H1 (cell line): ENCODE data around the gene PSG3. TPM values are rescaled to one million over a fixed set of nuclear protein-coding genes. Genes with fewer than 3 reads are reported as not detected.
"Not testable (repeated sequence)": the region's sequence is repeated elsewhere in the genome, so short reads cannot be mapped to it uniquely, and the experiment has no call there.

Source experiments
- CTCF ChIA-PET: fragments of 300-600 bp; sonication (Branson Sonifier 250); formaldehyde crosslinking; loops from one replicate; lab custom pipeline; 2021; ENCODE audit not compliant: partially characterized antibody; lab: Charles Lee
- POLR2A ChIA-PET: fragments of 300-600 bp; sonication (Branson Sonifier 250); formaldehyde crosslinking; loops from one replicate; lab custom pipeline; 2021; ENCODE audit warnings: inconsistent platforms; ENCODE audit not compliant: partially characterized antibody; lab: Charles Lee
- DNase-seq, 2 experiments: peaks; one replicate each; pipeline versions ENCODE4 v3.0.0 to v3.0.0-alpha.2; 2010 to 2022; ENCODE audit warnings: low spot score in 2 of 2, low read depth in 1 of 2, mixed read lengths in 1 of 2
- FAIRE-seq: peaks from 2 replicates; lab custom pipeline; 2011; peaks lifted over from hg19 to GRCh38; lab: Jason Lieb, UNC
- H2AFZ ChIP-seq: 2 replicates; pipeline ENCODE4 v1.8.1; 2012; ENCODE audit warnings: low read length, inconsistent platforms
- H2AK5ac ChIP-seq: 2 replicates; pipeline ENCODE4 v1.6.1; 2013; ENCODE audit warnings: low read depth, low read length
- H2BK120ac ChIP-seq: replicated peaks from 2 replicates; pipeline ENCODE3; 2013; ENCODE audit warnings: low read depth, low read length, inconsistent platforms
- H2BK12ac ChIP-seq: 2 replicates; pipeline ENCODE4 v1.6.1; 2013; ENCODE audit warnings: low read depth, low read length
- H2BK15ac ChIP-seq: 2 replicates; pipeline ENCODE4 v1.6.1; 2013; ENCODE audit warnings: low read length
- H2BK20ac ChIP-seq: 2 replicates; pipeline ENCODE4 v1.6.1; 2013; ENCODE audit warnings: low read length
- H2BK5ac ChIP-seq: 2 replicates; pipeline ENCODE4 v1.6.1; 2013; ENCODE audit warnings: low read depth, low read length
- H3K14ac ChIP-seq: 2 replicates; pipeline ENCODE4 v1.6.1; 2013; ENCODE audit warnings: inconsistent platforms; ENCODE audit not compliant: insufficient read length
- H3K18ac ChIP-seq: 2 replicates; pipeline ENCODE4 v1.6.1; 2013; ENCODE audit warnings: low read length; ENCODE audit errors: extremely low read depth
- H3K23ac ChIP-seq: 2 replicates; pipeline ENCODE4 v1.6.1; 2013; ENCODE audit warnings: inconsistent platforms; ENCODE audit not compliant: insufficient read length
- H3K23me2 ChIP-seq: 2 replicates; pipeline ENCODE4 v1.6.1; 2013; ENCODE audit warnings: low read depth, low read length
- H3K27ac ChIP-seq: 2 replicates; pipeline ENCODE4 v1.6.1; 2011; ENCODE audit warnings: low read depth, low read length, inconsistent platforms
- H3K27me3 ChIP-seq, 4 experiments: replicated peaks in 1 of 4; 1 replicate in 1 of 4; 2 replicates in 3 of 4; pipeline versions ENCODE4 v1.6.1 to v1.8.1; 2011 to 2013; ENCODE audit warnings: low read length in 3 of 4, mild to moderate bottlenecking in 3 of 4, inconsistent platforms in 2 of 4, mixed read lengths in 2 of 4, moderate library complexity in 1 of 4; ENCODE audit not compliant: control insufficient read depth in 3 of 4, insufficient read depth in 3 of 4; ENCODE audit errors: extremely low read depth in 1 of 4
- H3K36me3 ChIP-seq, 4 experiments: 2 replicates each; pipeline versions ENCODE4 v1.6.1 to v1.8.1; 2011 to 2013; ENCODE audit warnings: mild to moderate bottlenecking in 4 of 4, low read length in 3 of 4, moderate library complexity in 2 of 4, control low read depth in 1 of 4, inconsistent platforms in 1 of 4; ENCODE audit not compliant: insufficient read depth in 4 of 4, control insufficient read depth in 2 of 4
- H3K4ac ChIP-seq: replicated peaks from 2 replicates; pipeline ENCODE3; 2013; ENCODE audit warnings: low read length, low read depth, mixed read lengths, inconsistent platforms; ENCODE audit not compliant: insufficient read length
- H3K4me1 ChIP-seq, 4 experiments: replicated peaks in 1 of 4; 1 replicate in 1 of 4; 2 replicates in 3 of 4; pipeline versions ENCODE4 v1.6.1 to v1.8.1; 2011 to 2013; ENCODE audit warnings: low read length in 3 of 4, inconsistent platforms in 2 of 4, mixed read lengths in 1 of 4; ENCODE audit not compliant: insufficient read depth in 4 of 4, control insufficient read depth in 3 of 4
- H3K4me2 ChIP-seq, 2 experiments: 2 replicates each; pipeline versions ENCODE4 v1.6.1 to v1.8.1; 2011 to 2013; ENCODE audit warnings: low read depth in 2 of 2, low read length in 2 of 2, control low read depth in 1 of 2, inconsistent platforms in 1 of 2, mild to moderate bottlenecking in 1 of 2; ENCODE audit not compliant: insufficient read depth in 1 of 2
- H3K4me3 ChIP-seq, 4 experiments: fragments of 200-600, 300-600 bp in 1 of 4; sonication (generic), shearing (Covaris generic), sonication (Bioruptor Twin) in 1 of 4; 2 replicates each; pipeline versions ENCODE4 v1.5.1 to v1.8.1; 2011 to 2016; ENCODE audit warnings: low read length in 4 of 4, low read depth in 3 of 4, control low read depth in 2 of 4, inconsistent platforms in 2 of 4, mild to moderate bottlenecking in 2 of 4, mixed read lengths in 1 of 4, moderate library complexity in 1 of 4; ENCODE audit not compliant: insufficient read depth in 2 of 4; ENCODE audit errors: extremely low read depth in 1 of 4
- H3K56ac ChIP-seq: replicated peaks from 2 replicates; pipeline ENCODE3; 2013; ENCODE audit warnings: low read depth, mild to moderate bottlenecking, mixed read lengths, low read length, inconsistent platforms; ENCODE audit not compliant: insufficient read length
- H3K79me1 ChIP-seq: 2 replicates; pipeline ENCODE4 v1.6.1; 2013; ENCODE audit warnings: low read depth, low read length, control low read depth
- H3K79me2 ChIP-seq, 2 experiments: 2 replicates each; pipeline versions ENCODE4 v1.6.1 to v1.8.1; 2012 to 2013; ENCODE audit warnings: low read length in 2 of 2, mild to moderate bottlenecking in 2 of 2, inconsistent platforms in 1 of 2; ENCODE audit not compliant: insufficient read depth in 2 of 2, control insufficient read depth in 1 of 2
- H3K9ac ChIP-seq, 4 experiments: replicated peaks in 1 of 4; 1 replicate in 1 of 4; 2 replicates in 3 of 4; pipeline versions ENCODE4 v1.6.1 to v1.8.1; 2011 to 2013; ENCODE audit warnings: low read depth in 3 of 4, low read length in 3 of 4, control low read depth in 2 of 4, mild to moderate bottlenecking in 2 of 4, moderate library complexity in 2 of 4, inconsistent platforms in 1 of 4; ENCODE audit errors: extremely low read depth in 1 of 4
- H3K9me3 ChIP-seq, 2 experiments: 2 replicates each; pipeline versions ENCODE4 v1.6.1 to v1.8.1; 2012 to 2013; ENCODE audit warnings: mild to moderate bottlenecking in 2 of 2, moderate library complexity in 2 of 2, control low read depth in 1 of 2, inconsistent platforms in 1 of 2, low read depth in 1 of 2, low read length in 1 of 2, mixed read lengths in 1 of 2; ENCODE audit not compliant: insufficient read depth in 2 of 2
- H4K20me1 ChIP-seq, 2 experiments: replicated peaks in 1 of 2; 2 replicates each; pipeline versions ENCODE3 to v1.8.1; 2011 to 2013; ENCODE audit warnings: inconsistent platforms in 2 of 2, low read length in 2 of 2, mild to moderate bottlenecking in 1 of 2; ENCODE audit not compliant: insufficient read depth in 2 of 2, control insufficient read depth in 1 of 2
- H4K5ac ChIP-seq: 2 replicates; pipeline ENCODE4 v1.6.1; 2013; ENCODE audit warnings: low read length, low read depth, mixed read lengths, inconsistent platforms; ENCODE audit not compliant: insufficient read length
- H4K8ac ChIP-seq: 2 replicates; pipeline ENCODE4 v1.8.0; 2013; ENCODE audit warnings: mild to moderate bottlenecking, moderate library complexity, low read length, inconsistent platforms; ENCODE audit not compliant: insufficient read depth; ENCODE audit errors: extremely low read depth
- H4K91ac ChIP-seq: replicated peaks from 2 replicates; pipeline ENCODE3; 2013; ENCODE audit warnings: low read length, mixed read lengths, inconsistent platforms; ENCODE audit not compliant: insufficient read length
- WGBS, 2 experiments: shearing (Covaris generic) in 1 of 2; methylation state at CpG; one replicate each; pipeline versions ENCODE4 v1.1.6 to v1.1.7; 2013 to 2015; ENCODE audit warnings: low lambda C conversion rate in 2 of 2, mixed read lengths in 2 of 2, inconsistent platforms in 1 of 2, low coverage in 1 of 2, missing lambda C conversion rate in 1 of 2; ENCODE audit not compliant: insufficient replicate concordance in 2 of 2, insufficient coverage in 1 of 2, insufficient read length in 1 of 2; ENCODE audit errors: extremely low coverage in 1 of 2, missing lambda C conversion rate in 1 of 2; 5-methylcytosine and 5-hydroxymethylcytosine counted together
- long read RNA-seq, 2 experiments: library from RNA in 1 of 2; library from capped mRNA in 1 of 2; stranded (forward); transcript quantifications; one replicate each; pipeline ENCODE4 v2.0.0, GENCODE V29; 2021; ENCODE audit warnings: inconsistent platforms in 1 of 2
- polyA minus RNA-seq, 3 experiments: library from RNA; depleted of rRNA, polyadenylated mRNA; stranded (reverse); fragments of >200 nt; gene quantifications; 1 replicate in 2 of 3; 2 replicates in 1 of 3; pipeline ENCODE4 v1.2.3, GENCODE V29; 2011
- polyA plus RNA-seq, 7 experiments: library from polyadenylated mRNA; depleted of rRNA in 3 of 7; stranded (reverse) in 5 of 7; unstranded in 2 of 7; fragments of >200 nt in 5 of 7; fragments of 200-250 nt in 2 of 7; gene quantifications; 1 replicate in 5 of 7; 2 replicates in 1 of 7; 4 replicates in 1 of 7; pipeline versions ENCODE4 v1.2.1 to v1.2.3, GENCODE V29; 2011 to 2013; ENCODE audit warnings: missing spikeins in 2 of 7, mixed read lengths in 2 of 7
- total RNA-seq: library from RNA; stranded (reverse); fragmentation: NEBNext Ultra II Directional; extraction: Animal tissue kit (Norgen Biotek cat#: 25700); gene quantifications from 2 replicates; pipeline ENCODE4 v1.2.1, GENCODE V29; 2021

PSG3 gene
- not detected in 2 replicates for total RNA-seq
- polyA plus RNA-seq (2011; rRNA removed), result not detected in 2 replicates
- not detected for polyA plus RNA-seq (2011; cell fraction: cytosol; rRNA removed)
- polyA plus RNA-seq (2011; cell fraction: nucleus; rRNA removed), result not detected
- polyA plus RNA-seq (2012, experiment 1 of 2), result not detected in 4 replicates
- not detected for polyA plus RNA-seq (2012, experiment 2 of 2)
- not detected for polyA plus RNA-seq (2013, experiment 1 of 2)
- not detected for polyA plus RNA-seq (2013, experiment 2 of 2)
- not detected in 2 replicates for polyA minus RNA-seq (2011; rRNA and poly(A)+ RNA removed)
- polyA minus RNA-seq (2011; cell fraction: cytosol; rRNA and poly(A)+ RNA removed), result not detected
- not detected for polyA minus RNA-seq (2011; cell fraction: nucleus; rRNA and poly(A)+ RNA removed)
- long read RNA-seq, experiment 1, result 0 reads
- long read RNA-seq, experiment 2, result 0 reads

DNA sequence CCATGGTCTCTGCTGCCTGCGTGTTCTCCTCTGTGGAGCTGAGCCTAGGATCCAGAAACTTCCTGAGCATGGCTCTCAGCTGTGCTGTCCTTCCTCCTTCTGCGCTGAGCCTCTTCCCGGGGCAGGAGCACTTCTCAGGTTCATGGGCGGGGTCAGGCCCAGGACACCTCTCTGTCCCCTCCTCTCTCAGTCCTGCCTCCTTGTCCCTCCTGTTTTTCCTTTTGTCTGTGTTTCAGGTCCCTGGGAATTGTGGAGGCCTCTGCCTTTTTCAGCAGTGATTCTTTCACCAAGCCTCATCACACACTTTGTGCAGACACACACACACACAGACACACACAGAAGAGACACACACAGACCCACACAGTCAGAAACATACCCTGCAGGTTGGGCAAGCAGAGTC lies at the start of gene PSG3:
TSS of gene PSG3 (minus strand) at position 101 of the 400 bp plus-strand sequence. CDS start at position 4, 97 bp downstream.
- WGBS, 2 experiments, result 70% methylated on average over 4 of the region's 4 CpGs; no CpG with 5 or more reads in 1 of the 2 experiments
- H3K27me3 ChIP-seq, H3K14ac ChIP-seq, H4K8ac ChIP-seq, H4K91ac ChIP-seq, H3K23me2 ChIP-seq, H3K79me1 ChIP-seq, CTCF ChIA-PET, H3K4me1 ChIP-seq, H2BK5ac ChIP-seq, H2AFZ ChIP-seq, H3K4me3 ChIP-seq, POLR2A ChIA-PET, DNase-seq, H2AK5ac ChIP-seq, H2BK20ac ChIP-seq, H3K4ac ChIP-seq, H3K56ac ChIP-seq, H3K18ac ChIP-seq, H3K9ac ChIP-seq, H4K20me1 ChIP-seq, H2BK12ac ChIP-seq, H3K79me2 ChIP-seq, H3K23ac ChIP-seq, H3K4me2 ChIP-seq, FAIRE-seq, H3K36me3 ChIP-seq, H4K5ac ChIP-seq, H2BK15ac ChIP-seq, H2BK120ac ChIP-seq, H3K27ac ChIP-seq: not testable (repeated sequence)
- H3K9me3 ChIP-seq, result peaks cover 18 to 59% of the 10 kb centered on the region in 2 experiments
